HG03521 (cell line): ENCODE data around the gene NUDCD3.

Experiments
- ATAC-seq: cut with Tn5 transposase; IDR thresholded peaks from one replicate; pipeline ENCODE4 v1.9.1; 2021; ENCODE audit warnings: mild to moderate bottlenecking, moderate library complexity; ENCODE audit not compliant: unreplicated experiment

The NUDCD3 gene

DNA sequence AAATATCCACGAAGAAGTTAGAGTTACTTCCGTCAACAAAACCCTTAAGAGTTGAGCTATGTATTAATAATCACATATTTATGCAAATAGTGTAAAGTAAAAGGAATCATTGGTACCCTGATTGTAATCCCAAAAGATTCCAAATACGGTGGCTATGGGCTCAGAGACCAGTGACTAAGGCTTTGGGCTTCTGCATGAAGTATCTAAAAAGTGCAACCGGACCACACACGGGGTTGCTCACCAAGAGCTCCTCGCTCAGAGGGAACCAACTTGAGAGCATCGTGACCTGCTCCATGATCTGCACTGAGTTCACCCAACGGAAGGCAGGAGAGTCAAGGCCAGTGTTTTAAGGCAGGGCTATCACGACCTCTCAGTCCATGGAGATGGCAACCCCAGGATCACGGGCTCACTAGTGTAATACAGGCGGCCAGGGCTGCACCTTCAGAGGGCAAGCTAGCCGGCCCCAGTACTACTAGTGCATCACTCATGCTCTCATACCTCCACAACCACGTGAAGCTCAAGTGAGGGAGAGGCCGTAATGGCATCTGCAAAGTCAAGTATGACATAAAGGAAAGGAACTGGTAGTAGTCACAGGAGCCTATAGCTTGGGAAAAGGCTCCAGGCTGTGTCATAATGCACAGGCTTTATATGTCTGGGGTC, 87.9 kb downstream of the NUDCD3 start:
- ATAC-seq: no peak

GRCh38 chr7:44401692-44402091, 88.8 kb downstream of the NUDCD3 start:
- no peak for ATAC-seq

GRCh38 chr7:44400033-44400511, 90.4 kb downstream of the NUDCD3 start:
- ATAC-seq: no peak

- no peak for ATAC-seq
Observed at GRCh38 chr7:44398953-44399574, 91.4 kb downstream of the NUDCD3 start.

- ATAC-seq: no peak
Observed at GRCh38 chr7:44398511-44398911, 91.9 kb downstream of the NUDCD3 start.

GRCh38 chr7:44396931-44397545, 93.4 kb downstream of the NUDCD3 start:
- ATAC-seq: no peak

DNA sequence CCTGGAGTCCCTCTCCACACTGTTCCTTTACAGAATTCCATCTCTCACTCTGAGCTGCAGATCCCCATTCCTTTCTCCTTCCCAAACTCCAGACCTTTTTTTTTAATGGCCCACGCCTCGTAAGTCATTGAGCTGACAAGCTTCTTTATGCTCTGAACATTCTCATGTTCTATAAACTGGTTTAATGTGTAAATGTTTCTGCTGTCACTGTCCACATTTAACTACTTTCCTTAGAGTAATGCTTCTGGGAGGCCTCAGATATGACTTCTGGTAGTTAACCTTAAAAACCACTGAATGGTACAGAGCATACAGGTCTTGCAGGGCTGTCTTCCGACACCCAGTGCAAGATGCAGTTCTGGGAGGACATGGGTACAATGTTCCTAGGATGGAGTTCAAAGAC, 94.0 kb downstream of the NUDCD3 start:
- ATAC-seq: no peak

DNA sequence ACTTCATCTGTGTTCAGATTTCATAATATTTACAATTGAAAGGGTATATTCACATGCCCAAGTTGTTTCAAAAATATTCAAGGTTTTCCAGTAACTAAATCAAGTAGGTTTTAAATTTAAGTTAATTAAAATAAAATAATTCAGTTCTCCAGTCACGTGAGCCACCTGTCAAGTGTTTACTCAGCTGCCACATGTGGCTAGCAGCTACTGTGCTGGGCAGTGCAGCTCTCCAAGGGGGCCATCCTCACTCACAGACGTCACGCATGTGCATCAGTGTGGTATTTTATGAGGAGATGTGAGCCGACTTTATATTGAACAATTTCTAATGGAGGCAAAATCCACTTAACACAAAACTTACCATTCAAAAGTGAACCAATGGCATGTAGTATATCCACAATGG, 95.4 kb downstream of the NUDCD3 start:
- ATAC-seq: no peak

GRCh38 chr7:44394636-44395035, 95.8 kb downstream of the NUDCD3 start:
- no peak for ATAC-seq

DNA sequence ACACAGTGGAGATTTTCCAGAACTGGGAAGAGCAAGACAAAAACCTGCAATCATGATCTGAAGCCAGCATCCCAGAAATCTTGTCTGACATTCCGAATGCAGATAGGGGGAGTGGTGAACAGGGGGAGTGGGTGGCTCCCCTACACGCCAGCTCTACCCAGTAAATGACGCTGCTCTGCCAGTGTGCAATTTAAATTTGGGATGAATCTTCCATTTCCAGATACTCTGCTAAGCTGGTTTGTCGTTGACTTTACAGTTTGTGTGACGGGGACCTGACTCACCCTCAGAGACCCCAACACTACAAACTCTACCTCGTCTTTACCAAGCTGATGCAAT, 96.4 kb downstream of the NUDCD3 start:
- ATAC-seq: no peak

DNA sequence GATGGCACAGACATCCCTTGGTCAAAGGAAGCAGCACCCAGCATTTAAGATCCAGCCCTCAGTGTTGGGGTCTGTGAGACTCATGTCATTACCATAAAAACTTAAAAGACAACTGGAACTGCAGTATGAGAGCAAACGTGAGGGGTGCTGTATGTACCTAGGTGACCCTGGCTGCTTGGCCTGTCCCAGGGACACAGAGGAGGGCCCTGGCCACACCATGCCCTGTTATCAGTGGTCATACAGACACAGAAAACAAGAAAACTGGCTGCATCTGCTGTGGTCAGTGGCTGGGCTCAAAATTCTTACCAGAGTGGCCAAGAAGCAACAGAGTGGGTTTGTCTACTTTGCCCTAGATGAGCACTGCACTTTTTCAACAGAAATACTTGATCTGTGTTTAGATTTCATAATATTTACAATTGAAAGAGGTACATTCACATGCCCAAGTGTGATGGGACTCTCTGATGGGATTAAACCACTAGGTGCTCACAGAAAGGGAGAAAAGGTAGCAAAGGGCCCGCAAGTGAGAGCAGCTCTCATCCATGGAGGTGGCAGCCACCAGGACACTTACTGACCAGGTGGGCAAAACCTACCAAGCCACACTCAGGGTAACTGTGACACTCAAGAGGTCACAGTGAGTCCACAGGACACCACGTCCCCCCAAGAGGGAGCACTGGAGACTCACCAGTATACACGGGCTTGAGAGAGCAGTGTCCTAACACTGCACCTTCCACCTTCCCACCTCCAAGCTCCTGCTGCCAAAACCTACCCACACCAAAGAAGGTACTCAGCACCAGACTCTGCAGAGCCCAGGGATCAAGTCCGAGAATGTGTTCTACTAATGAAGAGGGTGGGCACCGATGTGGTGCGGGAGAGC, 97.0 kb downstream of the NUDCD3 start:
- ATAC-seq: no peak

DNA sequence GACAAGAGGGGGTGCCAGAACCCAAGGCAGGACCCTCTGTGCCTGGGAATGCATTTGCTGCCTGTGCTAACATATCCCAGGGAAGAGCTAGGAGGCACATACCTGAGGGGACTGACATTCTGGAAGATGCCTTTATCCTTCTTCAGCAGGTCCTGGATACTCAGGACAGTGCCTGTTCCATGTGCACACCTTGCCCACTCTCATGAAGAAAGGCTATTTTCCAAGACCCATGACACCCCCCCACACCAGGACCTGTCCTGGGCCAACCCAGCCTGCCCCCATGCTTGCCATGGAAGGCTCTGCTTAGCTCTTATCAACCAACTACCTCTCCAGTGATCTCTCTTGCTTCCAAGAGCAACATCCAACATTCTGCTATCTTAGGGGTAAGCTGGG, 97.8 kb downstream of the NUDCD3 start:
- ATAC-seq: no peak

DNA sequence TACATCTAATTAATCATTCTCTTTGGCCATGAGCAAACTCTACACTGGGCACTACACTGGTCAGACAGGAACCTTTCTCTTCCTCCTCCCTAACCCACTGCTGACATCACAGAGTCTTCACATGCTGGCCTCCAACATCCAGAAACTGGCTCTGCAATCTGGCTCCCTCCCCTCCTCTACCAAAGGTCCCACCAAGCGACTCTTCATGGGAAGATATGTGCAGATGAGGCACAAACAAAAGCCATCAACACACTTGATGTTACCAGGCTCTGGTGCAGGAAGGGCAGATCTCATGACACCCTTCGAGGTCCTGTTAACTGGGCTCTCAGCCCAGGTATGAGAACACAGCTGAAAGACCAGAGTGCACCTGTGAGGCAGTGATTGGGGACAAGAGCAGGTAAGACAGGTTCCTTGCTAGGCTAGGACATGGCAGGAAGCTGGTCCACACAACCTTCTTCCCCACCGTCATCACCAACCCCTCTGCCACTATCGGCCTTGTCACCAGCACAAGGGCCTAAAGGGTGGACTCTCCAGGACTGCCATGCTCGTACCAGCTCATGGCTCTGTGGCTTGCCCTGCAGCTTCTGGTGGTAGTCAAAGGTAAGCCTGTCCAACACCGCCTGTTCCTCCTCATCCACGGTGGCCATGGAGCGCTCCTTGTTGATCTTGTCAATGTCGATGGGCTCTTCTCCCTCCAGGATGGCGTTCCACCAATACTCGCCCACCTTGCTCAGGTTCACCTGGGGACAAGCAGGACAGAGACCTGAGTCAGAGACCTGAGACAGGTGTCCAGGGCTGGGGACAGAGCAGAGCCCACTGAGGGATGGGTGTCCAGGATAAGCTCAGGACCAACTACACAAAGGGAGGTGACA, 98.5 kb downstream of the NUDCD3 start:
- no peak for ATAC-seq

DNA sequence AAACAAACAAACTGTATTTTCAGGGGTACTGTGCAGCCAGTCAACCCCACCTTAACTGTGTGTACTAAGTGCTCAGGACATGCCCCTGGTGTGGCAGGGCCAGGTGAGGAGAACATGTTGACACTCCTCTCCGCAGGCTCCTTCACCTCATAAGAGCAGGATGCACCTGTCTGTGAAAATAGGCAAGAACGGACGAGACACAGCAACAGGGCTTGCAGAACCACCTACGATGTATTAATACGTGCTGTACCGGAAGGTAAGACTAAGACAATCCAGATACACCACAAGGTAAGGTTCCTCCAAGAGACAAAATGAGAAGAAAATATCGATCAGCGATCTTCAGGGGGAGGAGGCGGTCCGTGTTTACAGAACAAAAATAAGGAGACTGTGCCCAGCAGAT, 99.3 kb downstream of the NUDCD3 start:
- no peak for ATAC-seq

- no peak for ATAC-seq
Observed at GRCh38 chr7:44390701-44391100, 99.8 kb downstream of the NUDCD3 start.

GRCh38 chr7:44388089-44388970, 102.1 kb downstream of the NUDCD3 start:
- ATAC-seq: no peak

DNA sequence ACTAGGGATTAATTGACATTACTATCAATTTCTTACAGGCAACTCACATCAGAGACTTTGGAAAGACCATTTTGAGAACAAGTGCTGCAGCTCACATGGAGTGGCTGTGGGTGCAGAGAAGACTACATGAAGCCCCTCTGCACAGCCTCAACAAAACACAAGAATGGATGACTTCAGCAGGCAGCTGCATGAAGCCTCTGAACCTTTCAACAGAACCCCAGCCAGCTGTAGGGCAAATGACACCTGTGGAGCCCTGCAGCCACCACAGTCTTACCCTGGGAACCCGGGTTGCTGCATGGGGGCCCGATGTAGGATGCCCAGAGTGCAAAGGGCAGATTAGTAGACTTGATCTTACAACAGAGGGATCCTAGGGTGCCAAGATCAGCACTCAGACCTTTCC, 103.1 kb downstream of the NUDCD3 start:
- no peak for ATAC-seq

GRCh38 chr7:44386139-44386913, 104.1 kb downstream of the NUDCD3 start:
- no peak for ATAC-seq
